ENCODE results near the gene DDX46.
A peak's percentile ranks its signal among the peaks of the same experiment; 100 is the strongest.
"Not testable (repeated sequence)": the region's sequence is repeated elsewhere in the genome, so short reads cannot be mapped to it uniquely, and the experiment has no call there.

DDX46 gene, protein sequence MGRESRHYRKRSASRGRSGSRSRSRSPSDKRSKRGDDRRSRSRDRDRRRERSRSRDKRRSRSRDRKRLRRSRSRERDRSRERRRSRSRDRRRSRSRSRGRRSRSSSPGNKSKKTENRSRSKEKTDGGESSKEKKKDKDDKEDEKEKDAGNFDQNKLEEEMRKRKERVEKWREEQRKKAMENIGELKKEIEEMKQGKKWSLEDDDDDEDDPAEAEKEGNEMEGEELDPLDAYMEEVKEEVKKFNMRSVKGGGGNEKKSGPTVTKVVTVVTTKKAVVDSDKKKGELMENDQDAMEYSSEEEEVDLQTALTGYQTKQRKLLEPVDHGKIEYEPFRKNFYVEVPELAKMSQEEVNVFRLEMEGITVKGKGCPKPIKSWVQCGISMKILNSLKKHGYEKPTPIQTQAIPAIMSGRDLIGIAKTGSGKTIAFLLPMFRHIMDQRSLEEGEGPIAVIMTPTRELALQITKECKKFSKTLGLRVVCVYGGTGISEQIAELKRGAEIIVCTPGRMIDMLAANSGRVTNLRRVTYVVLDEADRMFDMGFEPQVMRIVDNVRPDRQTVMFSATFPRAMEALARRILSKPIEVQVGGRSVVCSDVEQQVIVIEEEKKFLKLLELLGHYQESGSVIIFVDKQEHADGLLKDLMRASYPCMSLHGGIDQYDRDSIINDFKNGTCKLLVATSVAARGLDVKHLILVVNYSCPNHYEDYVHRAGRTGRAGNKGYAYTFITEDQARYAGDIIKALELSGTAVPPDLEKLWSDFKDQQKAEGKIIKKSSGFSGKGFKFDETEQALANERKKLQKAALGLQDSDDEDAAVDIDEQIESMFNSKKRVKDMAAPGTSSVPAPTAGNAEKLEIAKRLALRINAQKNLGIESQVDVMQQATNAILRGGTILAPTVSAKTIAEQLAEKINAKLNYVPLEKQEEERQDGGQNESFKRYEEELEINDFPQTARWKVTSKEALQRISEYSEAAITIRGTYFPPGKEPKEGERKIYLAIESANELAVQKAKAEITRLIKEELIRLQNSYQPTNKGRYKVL

DNA sequence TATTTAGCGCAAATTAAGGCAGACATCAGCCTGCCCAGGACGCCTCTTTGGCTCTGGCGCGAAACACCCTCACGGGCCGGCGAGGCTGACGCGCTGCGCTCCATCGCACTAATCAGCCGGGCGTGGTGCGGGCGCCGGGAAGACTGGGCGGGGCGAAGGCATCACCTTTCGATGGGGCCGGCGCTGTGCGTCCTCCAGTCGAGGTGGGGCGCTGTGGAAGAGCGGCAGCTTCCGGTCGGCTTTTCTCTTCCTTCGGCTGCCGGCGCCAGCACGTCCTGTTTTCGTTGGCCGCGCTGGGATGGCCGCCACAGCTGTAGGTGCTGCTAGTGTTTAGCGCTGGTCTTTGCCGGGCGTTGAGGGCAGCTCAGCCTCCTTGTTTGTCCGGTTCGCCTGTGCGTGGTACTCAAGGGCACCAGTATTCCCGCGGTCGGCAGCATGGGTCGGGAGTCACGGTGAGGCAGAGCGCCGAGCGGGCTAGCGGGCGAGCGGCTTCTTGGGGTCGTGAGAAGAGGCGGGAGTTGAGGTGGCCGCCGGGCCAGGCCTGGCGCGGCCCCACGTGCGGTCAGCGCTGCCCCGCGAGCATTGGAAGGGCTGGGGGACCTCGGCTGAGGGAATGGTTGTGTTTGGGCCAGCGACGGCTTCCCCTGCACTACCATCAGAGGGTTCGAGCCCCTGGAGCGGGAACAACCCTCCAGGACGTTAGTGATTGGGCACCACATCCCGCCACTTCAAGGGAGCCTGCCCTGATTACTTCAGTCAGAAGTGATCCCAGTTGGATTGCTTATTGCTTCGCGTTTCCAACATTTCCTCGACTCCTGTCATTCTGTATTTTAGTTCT, at the start of gene DDX46:
DDX46 (plus strand) TSS at position 276 of the 838 bp plus-strand sequence; CDS start at position 436, 160 bp downstream.
- peak; percentile 95 for DNase-seq

DNA sequence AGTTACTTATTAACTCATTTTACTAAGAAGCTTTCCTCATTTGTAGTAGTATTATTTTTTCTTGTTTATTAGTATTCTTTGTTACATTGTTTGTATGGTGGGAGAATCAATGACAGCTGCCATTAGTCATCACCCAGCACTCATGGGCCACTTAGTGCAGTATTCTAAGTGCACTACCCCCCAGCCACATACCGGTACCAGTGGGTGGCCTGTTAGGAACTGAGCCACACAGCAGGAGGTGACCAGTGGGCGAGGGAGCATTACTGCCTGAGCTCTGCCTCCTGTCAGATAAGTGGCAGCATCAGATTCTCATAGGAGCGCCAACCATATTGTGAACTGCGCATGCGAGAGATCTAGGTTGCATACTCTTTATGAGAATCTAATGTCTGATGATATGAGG, 44.5 kb upstream of the DDX46 start:
- no peak for DNase-seq

DNA sequence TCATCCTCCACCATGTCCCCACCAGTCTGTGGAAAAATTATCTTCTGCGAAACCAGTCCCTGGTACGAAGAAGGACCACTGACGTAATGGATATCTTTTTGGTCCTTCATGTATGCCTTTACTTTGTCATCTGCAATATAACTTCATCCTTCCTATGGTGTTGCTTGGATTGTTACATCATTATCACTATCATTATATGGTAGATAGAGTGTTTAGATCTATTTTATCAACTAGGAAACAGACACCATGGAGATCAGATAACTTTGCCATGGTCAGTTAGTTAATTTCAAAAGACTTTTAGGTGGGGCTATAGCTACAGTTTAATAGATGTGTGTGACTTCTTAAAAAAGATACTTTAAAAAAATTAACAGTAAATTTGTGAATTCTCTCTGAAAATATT, 44.0 kb upstream of the DDX46 start:
- no peak for DNase-seq

DNA sequence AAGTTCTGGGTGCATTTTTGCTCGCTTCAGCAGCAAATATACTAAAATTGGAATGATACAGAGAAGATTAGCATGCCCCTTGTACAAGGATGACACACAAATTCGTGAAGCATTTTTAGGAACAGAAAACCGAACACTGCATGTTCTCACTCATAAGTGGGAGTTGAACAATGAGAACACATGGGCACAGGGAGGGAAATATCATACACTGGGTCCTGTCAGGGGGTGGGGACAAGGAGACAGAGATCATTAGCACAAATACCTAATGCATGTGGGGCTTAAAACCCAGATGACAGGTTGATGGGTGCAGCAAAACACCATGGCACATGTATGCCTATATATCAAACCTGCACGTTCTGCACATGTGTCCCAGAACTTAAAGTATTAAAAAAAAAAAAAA, 43.1 kb upstream of the DDX46 start:
- not testable (repeated sequence) for DNase-seq

DNA sequence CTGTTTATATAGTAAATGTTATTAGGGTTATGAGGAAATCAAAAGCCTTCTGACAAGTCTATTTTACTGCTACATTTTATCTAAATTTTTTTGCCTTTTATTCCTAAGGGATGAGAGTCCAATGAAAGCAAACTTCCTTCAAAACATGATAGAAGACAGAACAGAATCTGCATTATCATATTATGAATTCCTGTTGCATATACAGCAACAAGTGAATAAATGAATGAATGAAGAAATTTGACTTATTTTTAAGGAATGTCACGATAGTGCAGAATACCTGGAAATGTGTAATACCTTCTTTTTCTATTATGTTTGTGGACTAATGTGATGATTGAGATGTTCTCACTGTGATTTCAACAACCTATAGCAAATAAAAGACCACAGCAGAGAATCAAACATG, 33.7 kb upstream of the DDX46 start:
- DNase-seq: no peak

DNA sequence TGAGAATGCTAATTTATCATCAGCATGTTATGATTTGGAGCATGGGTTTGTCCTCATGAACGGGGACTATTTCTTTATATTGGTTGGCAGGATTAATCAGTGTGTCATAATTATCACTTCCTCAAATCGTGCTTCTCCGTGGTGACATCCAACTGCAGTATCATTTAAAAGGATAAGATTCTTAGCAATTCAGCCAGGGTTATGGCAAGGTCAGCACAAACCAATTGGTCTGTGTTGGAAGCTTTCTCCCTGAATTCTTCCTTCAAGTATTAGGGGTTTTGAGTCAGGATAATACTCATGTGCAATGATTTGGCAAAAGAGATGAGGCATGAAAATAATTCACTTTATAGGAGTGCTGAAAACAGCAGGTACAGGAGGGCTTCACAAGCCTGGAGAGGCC, 25.8 kb upstream of the DDX46 start:
- DNase-seq: no peak

DNA sequence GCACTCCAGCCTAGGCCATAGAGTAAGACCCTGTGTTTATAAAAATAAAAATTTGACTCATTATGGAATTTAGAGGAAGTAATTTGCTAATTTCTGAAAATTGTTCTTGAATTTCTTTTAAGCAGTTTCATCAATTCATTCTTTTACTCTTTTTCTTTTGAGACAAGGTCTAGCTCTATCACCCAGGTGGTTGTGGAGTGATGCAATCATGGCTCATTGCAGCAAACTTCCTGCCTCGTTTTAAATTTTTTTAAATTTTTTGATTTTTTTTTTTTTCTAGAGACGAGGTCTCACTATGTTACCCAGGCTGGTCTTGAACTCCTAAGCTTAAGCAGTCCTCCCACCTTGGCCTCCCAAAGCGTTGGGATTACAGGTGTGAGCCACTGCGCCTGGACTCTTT, 23.3 kb upstream of the DDX46 start:
- DNase-seq: no peak

DNA sequence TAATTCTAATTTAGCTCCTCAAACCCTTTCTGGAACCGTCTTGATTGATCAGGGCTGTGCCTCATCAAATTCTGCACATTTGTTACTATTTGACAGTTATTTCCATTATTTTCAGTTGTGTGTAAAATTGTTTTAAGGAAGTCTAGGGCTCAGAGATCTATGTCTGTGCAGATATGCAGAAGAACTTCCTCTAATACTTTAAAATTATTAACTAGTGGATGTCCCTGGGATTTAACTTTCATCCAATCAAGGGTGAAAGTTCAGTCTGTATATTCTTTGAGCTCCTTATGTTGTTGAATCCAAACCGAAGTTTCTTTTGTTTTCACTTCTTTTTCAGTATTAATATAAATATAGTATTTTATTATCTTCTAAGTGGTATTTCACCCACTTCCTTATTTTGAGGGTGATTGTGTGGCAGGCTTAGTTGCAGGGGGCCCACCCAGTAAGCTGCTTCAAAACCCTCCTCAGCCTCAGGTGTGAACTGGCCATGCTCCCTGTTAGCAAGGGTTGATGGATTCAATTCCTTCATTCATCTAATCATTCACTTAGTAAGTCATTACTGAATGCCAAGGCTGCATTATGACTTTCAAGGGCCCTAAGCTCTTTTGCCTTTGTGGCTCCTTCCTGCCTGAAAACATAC, 22.3 kb upstream of the DDX46 start:
- no peak for DNase-seq

DNA sequence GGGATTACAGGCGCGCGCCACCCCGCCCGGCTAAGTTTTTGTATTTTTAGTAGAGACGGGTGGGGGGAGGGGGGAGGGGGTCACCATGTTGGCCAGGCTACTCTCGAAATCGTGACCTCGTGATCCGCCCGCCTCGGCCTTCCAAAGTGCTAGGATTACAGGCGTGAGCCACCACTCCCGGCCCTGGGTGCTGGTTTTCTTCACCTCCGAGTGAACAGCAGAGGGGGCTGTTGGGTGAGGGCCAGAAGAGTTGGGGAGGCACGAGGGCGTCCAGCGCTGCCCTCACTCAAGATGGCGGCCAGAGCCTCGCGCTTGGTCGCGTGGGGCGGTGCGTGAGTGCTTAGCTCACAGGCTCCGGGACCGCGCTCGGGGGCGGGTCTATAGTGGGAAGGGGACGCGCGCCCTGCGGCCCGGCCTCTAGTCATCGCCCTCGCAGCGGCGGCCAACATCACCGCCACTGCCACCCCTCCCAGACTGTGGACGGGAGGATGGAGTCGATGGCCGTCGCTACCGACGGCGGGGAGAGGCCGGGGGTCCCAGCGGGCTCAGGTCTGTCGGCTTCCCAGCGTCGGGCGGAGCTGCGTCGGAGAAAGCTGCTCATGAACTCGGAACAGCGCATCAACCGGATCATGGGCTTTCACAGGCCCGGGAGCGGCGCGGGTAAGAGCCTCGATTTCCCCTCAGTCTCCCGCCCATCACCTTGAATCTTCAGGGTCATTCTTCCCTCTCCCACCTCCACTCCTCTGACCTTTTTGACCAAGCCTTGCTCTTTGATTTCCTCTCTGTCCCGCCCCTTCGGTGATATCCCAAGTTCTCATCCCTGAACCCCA, 20.2 kb upstream of the DDX46 start, which contains the start of gene CAMLG:
CAMLG (plus strand) TSS at position 416 of the 830 bp plus-strand sequence; CDS start at position 489, 73 bp downstream.
- peak; percentile 97 for DNase-seq

DNA sequence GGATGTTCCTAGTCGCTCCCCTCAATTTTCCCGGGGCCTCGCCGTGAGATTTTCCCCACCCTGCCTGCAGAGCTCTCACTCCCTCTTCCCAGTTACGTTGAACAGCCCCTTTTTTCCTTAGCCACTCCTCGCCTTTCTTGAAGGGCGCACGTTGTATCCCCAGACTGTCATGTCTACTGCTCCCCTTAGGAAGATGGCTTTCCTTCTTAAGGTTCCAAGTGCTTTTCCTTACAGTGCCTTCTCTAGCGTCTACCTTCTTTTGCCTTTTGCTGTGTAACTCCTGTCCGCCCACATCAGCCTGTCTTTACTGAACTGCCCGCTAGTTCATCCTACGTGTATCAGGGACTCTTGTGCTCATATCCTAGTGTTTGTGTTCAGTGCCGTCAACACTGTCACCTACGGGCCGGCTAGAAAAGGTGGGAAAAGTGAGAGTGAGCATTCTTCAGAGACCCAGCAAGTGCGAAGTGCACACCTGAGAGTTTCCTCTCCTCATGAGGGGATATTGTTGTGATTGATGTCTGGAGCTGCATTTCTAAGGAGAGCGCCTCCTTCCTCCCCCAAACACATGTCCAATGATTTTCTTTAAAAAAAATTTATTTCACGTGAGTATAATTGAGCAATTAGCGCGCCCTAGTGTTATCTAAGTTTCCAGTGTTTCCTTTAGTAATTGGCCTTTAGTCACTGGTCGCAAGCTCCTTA, 19.5 kb upstream of the DDX46 start:
- DNase-seq: peak; percentile 37

DNA sequence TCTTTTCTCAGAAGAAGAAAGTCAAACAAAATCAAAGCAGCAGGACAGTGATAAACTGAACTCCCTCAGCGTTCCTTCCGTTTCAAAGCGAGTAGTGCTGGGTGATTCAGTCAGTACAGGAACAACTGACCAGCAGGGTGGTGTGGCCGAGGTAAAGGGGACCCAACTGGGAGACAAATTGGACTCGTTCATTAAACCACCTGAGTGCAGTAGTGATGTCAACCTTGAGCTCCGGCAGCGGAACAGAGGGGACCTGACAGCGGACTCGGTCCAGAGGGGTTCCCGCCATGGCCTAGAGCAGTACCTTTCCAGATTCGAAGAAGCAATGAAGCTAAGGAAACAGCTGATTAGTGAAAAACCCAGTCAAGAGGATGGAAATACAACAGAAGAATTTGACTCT, 17.5 kb upstream of the DDX46 start:
- no peak for DNase-seq

DNA sequence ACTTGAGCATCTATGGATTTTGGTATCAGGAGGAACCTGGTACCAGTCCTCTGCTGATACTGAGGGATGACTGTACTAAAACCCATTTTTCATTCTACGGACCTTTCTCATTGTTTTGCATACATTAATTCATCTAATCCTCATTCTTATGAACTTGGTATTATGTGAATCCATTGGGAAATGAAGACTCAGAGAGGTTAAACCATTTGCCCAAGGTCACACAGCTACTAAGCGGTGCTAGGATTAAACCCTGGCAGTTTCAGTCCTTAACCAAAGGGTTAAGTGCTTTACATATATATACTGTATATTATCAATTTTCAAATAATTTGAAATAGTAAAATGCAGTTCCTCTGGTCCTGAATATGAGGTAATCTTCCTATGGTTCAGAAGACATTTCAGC, 16.4 kb upstream of the DDX46 start:
- DNase-seq: no peak

DNA sequence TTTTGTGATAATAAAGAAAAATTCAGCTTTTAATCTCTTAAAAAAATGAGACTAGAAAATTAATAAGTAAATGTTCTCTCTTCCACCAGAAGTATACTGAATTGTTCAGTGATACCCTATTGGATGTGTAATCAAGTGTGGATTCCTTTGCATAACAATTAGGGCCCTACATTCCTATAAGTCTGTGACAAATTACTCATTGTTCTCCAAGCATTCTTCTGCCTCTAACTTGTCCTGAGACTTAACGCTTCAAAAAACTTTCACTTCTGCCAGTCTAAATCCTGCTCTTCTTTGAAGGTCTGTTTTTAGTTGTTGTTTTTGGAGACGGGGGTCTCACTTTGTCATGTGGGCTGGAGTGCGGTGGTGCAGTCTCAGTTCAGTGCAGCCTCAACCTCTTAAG, 9.2 kb upstream of the DDX46 start:
- DNase-seq: no peak

DNA sequence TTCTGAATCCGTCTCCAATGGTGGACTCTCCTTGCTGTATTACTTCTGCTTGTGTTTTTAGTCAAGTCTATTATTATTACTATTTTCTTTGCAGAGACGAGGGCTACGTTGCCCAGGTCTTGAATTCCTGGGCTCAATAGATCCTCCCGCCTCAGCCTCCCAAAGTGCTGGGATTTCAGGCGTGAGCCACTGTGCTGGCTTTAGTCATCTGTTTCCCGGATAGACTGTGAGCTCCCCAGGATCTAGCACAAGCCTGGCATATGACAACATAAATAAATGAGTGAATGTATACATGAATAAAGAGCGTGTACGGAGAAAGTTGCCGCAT, 439 bp upstream of the DDX46 start:
- DNase-seq: no peak

DNA sequence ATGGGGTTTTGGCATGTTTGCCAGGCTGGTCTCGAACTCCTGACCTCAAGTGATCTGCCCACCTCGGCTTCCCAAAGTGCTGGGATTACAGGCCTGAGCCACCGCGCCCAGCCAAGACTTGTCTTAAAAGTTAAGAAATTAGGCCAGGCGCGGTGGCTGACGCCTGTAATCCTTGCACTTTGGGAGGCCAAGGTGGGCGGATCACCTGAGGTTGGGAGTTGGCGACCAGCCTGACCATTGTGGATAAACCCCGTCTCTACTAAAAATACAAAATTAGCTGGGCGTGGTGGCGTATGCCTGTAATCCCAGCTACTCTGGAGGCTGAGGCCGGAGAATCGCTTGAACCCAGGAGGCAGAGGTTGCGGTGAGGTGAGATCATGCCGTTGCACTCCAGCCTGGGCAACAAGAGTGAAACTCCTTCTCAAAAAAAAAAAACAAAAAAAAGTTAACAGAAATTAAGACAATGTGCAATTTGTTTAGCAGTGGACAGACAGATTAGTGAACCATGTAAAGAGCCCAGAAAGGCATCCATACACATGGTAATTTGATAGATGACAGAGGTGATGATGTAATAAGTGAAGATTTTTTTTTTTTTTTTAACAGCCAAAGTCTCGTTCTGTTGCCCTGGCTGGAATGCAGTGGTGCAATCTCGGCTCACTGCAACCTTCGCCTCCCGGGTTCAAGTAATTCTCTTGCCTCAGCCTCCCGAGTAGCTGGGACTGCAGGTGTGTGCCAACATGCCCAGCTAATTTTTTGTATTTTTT, 9.1 kb downstream of the DDX46 start:
- not testable (repeated sequence) for DNase-seq

DNA sequence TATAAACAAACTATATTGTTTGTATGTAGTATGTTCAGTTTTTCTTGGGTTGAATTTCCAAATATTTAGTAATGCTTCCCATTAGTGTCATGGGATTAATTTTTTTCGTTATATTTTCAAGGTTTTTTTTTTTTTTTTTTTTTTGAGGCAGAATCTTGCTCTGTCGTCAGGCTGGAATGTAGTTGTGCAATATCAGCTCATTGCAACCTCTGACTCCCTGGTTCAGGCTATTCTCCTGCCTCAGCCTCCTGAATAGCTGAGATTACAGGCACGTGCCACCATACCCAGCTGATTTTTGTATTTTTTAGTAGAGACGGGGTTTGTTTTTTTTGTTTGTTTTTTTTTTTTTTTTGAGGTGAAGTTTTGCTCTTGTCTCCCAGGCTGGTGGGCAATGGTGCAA, 10.6 kb downstream of the DDX46 start:
- DNase-seq: no peak

DNA sequence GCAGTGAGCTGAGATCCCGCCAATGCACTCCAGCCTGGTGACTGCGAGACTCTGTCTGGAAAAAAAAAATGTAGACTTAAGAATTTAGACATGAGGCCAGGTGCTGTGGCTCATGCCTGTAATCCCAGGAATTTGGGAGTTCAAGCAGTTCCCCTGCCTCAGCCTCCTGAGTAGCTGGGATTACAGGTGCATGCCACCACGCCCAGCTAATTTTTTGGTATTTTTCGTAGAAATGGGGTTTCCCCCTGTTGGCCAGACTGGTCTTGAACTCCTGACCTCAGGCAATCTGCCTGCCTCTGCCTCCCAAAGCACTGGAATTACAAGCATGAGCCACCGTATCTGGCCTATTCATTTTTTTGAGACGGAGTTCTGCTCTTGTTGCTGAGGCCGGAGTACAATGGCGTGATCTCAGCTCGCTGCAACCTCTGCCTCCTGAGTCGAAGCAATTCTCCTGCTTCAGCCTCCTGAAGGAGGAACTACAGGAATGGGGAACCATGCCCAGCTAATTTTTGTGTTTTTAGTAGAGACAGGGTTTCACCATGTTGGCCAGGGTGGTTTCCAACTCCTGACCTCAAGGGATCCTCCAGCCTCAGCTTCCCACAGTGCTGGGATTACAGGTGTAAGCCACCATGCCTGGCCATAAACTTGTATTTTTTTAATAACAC, 14.0 kb downstream of the DDX46 start:
- no peak for DNase-seq

DNA sequence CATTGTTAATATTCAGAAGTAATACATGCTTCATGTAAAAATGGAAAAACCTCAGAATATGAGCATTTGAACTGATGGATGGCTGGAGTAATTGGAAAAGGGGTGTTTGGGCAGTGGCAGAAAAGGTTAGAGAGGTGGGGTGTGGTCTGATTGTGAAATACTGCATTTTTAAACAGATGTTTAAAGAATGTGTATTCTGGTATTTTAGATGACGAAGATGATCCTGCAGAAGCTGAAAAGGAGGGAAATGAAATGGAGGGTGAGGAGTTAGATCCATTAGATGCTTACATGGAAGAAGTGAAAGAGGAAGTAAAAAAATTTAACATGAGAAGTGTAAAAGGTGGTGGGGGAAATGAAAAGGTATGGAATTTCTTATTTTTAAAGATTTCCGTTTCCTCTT, 18.8 kb downstream of the DDX46 start:
- no peak for DNase-seq

DNA sequence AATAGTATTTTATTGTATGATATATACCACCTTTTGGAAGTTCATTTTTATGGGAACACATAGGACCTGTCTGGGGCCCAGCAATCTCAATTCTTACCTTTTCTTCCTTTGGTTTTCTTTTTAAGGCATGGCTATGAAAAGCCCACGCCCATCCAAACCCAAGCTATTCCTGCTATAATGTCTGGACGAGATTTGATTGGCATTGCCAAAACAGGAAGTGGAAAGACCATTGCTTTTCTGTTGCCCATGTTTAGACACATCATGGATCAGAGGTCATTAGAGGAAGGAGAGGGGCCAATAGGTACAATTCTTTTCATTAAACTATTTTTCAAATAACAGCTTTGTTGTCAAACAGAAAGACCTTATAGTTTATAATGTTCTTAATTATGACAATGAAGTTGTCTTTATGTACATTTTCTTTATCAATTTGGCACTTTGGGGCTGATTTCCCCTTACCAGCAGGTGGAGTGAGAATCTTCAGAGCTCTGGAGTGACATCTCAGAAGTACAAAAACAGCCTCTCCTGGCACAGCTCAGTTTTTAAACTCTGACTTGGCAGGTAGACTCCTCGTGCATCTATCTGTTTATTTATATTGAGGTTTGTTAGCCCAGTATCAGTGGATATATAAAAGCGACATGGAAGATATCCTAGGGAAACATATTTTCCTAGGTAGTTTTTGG, 25.8 kb downstream of the DDX46 start:
- no peak for DNase-seq
